Vagina (tissue), 2 donors: Measurements from ENCODE around the gene CREB3L1.

Source experiments
- CTCF ChIP-seq, 3 experiments: fragments of 450-650 bp in 2 of 3; fragments of 200-600 bp in 1 of 3; sonication (generic) in 1 of 3; IDR thresholded peaks; one replicate each; pipeline ENCODE4 v1.5.1; 2017 to 2019; ENCODE audit warnings: antibody characterized with exemption in 3 of 3, mild to moderate bottlenecking in 2 of 3, moderate library complexity in 2 of 3
- POLR2AphosphoS5 ChIP-seq, 2 donors: sonication (generic); formaldehyde crosslinking; IDR thresholded peaks; one replicate each; pipeline ENCODE4 v1.9.0; 2017; ENCODE audit warnings: antibody characterized with exemption in 2 of 2, mild to moderate bottlenecking in 2 of 2, low read depth in 1 of 2; ENCODE audit not compliant: insufficient read depth in 1 of 2

- no peak for TF ChIP-seq POLR2AphosphoS5 (IDR thresholded peaks at IDR 0.05; ENCODE audit: insufficient read depth in 1 of 2, low read depth in 1 of 2)
- no peak for TF ChIP-seq CTCF (IDR thresholded peaks at IDR 0.05)
Observed at GRCh38 chr11:46299451-46299961, 22.0 kb downstream of the CREB3L1 start.
